NCI-H187 treated with DMSO at 0.1 percent for 48 hours (cell line): ENCODE measurements around the gene SH3RF3.

Source experiments
- DNase-seq: peaks from one replicate; lab custom pipeline; 2025; lab: John Stamatoyannopoulos, UW

Gene SH3RF3

DNA sequence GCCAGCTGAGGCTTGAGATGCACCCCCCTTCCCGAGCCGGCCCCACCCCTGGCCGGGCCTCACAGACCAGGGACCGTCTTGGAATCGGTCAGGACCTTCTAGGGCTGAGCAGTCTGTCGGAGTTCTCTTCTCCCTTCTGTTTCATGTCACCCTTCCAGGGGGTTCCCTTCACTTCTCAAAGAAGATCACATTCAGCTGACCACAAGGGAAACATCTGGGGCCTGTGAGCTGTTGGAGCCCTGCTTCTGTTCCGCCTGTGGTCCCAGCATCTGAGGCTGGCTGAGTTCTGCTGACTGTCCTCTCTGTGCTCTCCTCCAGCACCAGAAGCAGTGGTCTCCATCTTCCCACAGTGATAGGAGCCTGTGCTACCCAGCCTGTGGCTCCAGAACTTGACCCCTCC is 378.2 kb downstream of the SH3RF3 start:
- no peak for DNase-seq

DNA sequence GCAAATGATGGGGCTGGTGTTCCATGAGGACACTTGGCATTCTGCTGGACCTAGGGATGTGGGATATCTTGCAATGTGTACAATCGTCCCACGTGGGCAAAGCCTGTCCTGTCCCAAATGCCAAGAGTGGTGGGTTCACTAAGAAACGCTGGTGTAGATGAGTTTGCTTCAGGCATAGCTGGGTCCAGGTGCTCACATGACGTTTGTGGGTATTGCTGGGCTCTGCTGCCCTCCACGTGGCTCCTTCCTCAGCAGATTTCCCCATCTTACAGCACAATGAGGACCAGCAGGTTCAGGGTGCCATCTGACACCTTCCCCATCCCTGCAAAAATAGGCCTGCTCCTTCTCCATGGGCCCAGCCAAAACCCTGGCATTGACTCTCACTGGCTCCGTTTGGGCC is 378.8 kb downstream of the SH3RF3 start:
- no peak for DNase-seq

DNA sequence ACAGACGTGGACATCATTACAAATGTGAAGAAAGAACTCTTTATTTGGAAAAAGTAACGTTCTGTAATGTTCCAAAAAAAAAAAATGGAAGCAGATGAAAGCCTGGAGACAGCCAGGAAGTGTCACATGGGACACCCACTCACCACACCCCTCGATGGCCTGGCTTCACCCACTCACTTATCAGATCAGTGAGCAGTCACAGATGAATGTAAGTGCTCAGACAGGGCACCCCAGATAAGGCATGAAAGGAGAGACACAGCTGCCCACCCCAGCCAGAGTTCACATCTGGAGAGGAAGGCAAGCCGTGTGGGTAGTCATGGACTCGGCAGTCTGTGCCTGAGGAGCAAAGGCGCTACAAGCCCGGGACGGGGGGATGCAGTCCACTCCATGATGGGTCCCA is 379.6 kb downstream of the SH3RF3 start:
- DNase-seq = no peak

DNA sequence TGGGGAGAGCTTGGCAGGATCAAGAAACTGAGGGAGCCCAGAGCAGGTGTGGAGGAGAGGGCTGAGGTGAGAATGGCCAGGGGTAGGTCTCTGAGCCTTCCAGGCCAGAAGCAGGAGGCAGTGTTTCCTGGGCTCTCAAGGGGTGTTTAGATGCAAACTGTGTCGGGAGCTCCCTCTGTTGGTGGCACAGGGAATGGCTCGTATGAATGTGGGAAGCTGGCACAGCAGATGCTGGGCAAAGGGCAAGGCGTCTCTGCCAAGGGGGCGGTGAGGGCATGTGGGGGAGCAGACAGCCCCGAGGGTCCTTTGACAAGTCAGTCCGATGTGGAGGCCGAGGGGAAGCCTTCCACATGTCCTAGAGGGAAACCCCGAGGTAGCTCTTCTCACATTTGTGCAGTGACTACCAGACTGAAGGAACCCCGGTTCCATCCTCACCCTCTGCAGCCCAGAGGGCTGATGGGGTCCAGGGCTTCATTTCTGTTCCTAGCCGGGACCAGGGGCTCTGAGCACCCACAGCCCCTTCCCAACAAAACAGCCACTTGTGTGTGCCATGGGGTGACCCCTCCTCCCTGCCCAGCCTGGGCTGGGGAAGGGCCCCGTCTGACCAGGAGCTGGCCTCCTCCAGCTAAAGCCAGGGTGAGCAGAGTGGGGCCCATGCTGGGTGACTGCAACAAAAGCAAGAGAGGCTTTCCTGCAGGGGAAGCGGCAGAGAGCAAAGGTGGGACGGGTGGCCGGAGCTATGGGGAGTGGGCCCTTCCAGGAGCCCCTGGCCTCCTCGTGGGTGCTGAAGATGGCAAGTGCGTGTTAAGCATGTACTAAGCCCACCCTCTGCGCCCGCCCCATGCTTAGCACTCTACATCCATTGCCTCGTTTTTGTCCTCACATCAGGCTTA is 381.4 kb downstream of the SH3RF3 start:
- DNase-seq = no peak

- no peak for DNase-seq
Observed at GRCh38 chr2:109511168-109511567, 382.2 kb downstream of the SH3RF3 start.

DNA sequence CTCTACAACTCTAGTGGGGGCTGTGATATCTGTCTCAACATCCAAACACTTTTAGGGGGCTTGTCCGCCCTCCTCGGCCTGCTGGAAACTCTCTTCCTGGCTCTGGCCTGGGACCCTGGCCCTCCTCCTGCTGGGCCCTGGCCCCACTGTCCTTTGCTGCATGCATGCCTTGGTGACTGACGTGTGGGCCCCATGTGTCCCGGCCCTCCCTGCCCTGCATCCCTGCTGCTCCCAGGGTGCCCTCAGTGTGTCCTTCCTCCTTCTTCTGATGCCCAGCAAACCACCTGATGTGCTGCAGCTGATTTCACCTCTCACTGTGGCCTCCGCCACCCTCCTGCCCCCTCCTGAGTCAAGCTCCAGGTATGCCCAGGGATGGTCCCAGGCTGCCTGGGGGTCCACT is 383.1 kb downstream of the SH3RF3 start:
- no peak for DNase-seq

GRCh38 chr2:109513230-109513629 is 384.2 kb downstream of the SH3RF3 start:
- DNase-seq = no peak

DNA sequence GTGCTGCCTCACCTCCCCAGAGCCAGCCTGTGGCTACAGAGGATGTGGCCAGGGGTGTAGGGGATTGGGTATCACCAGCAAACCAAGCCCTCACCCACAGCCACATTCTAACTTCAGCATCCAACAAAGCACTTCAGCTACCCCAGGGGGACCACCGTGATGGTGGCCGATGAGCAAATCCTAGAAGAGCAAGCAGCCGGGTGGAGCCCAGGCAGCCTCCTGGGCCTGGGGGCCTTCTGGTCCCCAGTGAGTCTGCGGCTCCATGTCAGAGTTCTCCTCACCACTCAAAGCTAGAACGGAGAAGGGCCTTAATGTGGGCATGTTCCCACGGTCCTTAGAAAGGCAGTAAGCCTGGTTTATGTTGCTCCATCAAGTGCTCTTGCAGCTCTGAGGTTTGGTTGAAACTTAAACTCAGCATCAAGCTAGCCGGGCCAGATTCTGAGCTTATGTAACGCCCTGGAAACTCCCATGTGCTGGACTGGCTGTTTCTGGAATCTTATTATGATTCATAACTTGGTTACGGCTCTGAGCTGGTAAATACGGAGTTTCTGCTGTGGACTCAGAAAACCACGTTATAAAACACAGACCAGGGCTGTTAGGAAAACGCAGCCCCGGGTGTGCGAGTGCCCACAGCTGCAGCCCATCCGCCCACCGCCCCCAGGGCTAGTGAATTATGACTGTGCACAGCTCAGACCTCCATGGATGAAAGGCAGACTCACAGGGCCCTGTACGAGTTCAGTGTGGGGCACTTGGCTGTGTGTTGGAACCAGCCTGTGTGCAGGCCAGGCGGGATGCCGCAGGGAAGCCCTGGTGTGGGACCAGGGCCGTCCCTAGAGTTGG is 385.0 kb downstream of the SH3RF3 start:
- no peak for DNase-seq

DNA sequence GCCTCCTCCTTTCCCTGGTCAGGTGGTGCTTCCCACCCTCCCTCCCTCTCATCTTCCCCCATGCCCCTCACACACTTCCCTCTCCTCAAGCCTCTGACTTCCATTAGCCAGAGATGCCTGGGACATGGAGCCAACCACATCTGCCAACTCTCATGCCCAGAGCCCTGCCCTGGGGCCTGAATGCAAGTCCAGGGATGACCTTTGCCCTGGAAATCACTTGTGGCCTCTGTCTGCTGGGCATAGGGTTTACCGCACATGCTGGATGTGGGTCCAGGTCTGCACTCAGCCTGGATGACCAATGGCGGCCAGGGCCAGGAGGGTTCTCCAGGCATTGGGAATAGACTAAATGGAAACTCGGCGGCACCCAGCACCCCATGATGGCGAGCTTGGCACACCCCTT is 385.9 kb downstream of the SH3RF3 start:
- DNase-seq = no peak

DNA sequence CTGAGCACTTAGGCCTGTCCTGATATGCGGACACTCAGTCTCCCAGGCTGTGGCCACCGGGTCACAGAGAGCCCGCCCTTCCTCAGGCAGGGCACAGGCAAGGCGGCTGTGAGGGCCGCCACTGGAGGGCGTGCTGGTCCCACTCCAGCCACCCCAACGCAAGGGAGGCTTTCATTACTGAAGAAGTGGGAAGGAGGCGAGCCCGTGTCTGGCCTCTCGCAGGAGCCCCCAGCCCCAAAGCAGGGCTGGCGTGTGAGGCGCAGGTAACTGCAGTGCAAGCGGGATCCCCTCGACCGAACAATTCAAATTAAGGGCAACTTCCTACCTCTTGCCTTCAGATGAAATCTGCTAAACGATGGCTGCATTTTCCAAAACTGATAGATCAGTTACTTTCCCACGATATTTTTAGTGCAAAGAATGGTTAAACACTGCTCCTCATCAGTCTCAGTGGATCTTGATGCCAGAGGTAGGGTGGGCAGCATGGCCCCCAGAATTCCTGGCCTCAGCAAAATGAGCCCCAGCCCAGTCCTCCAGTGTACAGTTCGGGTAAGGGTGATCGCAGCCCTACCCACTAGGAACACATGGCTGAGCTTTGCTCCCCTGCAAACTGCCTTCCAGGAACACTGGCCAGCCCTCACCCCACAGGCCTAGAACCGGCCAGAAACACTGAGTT is 387.6 kb downstream of the SH3RF3 start:
- DNase-seq = no peak

- DNase-seq = no peak
Observed at GRCh38 chr2:109517118-109517889, 388.3 kb downstream of the SH3RF3 start.

- DNase-seq = no peak
Observed at GRCh38 chr2:109519513-109519912, 390.5 kb downstream of the SH3RF3 start.

GRCh38 chr2:109521233-109522062 is 392.4 kb downstream of the SH3RF3 start:
- no peak for DNase-seq

- DNase-seq = no peak
Observed at GRCh38 chr2:109522063-109522374, 393.0 kb downstream of the SH3RF3 start.

DNA sequence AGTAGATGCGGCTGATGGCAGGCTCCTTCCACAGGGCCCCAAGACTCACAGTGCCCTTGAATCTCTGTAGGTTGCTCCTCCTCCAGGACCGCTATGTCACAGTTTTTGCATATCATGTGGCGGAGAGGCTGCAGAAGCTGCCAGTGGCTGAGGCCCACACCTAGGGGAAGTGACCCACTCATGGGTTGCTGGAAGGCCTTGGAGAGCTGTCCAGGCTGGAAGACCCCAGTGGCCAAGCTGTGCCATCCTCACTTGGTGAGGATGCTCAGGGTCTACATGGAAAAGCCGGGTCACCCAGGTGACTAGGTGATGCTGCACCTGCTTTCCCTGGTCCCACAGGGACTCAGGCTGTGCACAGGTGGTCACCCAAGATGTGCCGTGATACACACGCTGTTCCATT is 394.1 kb downstream of the SH3RF3 start:
- DNase-seq = no peak

DNA sequence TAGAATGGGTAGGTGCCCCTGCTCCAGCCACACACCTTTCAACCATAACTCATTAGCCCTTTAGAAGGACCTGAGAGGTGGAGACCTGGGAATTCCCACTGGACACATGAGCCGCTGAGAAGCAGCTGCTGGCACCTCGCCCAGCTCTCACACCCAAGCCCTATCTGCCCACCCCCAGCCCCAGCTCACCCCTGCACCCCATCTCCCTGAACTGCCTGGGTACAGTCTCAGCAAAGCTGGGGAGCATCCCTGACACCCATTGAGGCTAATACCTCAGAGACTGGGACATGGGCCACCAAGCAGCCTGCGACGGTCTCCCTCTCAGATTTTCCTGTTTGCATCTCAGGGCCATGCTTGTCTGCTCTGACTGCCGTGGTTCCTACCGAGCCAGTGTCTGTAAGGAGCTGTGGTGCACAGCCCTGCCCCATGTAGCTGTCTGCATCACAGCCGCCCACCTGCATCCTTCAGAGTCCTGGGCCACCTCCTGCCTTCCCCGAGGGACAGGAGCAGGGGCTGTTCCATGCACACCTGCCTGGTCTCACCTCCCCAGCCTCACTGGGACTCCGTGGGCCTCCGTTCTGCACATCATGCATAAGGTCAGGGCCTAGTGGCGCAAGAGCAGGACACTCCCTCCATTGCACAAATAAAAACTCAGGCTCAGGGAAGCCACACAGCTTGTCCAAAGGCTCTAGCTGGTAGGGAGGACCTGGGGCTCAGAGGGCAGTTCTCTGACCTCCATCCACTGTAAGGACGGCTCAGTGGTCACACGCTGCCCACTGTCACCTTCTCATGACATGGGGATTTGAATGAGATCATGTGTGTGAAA is 394.7 kb downstream of the SH3RF3 start:
- DNase-seq = no peak

GRCh38 chr2:109525836-109526235 is 396.8 kb downstream of the SH3RF3 start:
- no peak for DNase-seq

- DNase-seq = no peak
Observed at GRCh38 chr2:109526442-109526970, 397.5 kb downstream of the SH3RF3 start.

DNA sequence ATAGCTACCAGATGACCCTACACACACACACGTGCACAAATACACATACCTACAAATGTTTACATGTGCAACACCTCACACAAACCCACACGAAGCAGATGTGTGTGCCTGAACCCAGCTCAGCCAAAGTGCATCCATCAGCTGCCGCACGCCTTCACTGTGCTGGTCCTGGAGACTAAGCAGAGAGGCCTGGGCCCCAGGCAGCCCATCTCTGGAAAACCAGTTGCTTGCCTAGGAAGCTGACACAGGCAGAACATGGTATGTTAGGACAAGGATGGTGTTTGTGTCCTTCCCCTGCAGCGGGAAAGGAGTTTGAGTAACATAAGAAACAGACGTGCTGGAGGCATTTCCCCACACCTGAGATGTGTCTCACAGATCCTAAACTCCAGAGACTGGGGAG is 398.1 kb downstream of the SH3RF3 start:
- no peak for DNase-seq
